Large intestine (tissue), 3 donors: ENCODE results near the gene CCDC27. TPM values are rescaled to one million over a fixed set of nuclear protein-coding genes. Genes with fewer than 3 reads are reported as not detected.

Source experiments
- DNase-seq, 2 donors: peaks; one replicate each; pipeline versions ENCODE4 v3.0.0 to v3.0.0-alpha.2; 2013
- H3K27ac ChIP-seq: one replicate; pipeline ENCODE4 v1.5.1; 2013; ENCODE audit warnings: low read length
- H3K27me3 ChIP-seq: 2 replicates; pipeline ENCODE4 v1.6.1; 2013; ENCODE audit warnings: low read length; ENCODE audit not compliant: control insufficient read depth, insufficient read depth
- H3K36me3 ChIP-seq: 2 replicates; pipeline ENCODE4 v1.6.1; 2013; ENCODE audit warnings: low read length; ENCODE audit not compliant: control insufficient read depth, insufficient read depth
- H3K4me1 ChIP-seq: one replicate; pipeline ENCODE4 v1.6.1; 2013; ENCODE audit warnings: low read length; ENCODE audit not compliant: control insufficient read depth, insufficient read depth
- H3K4me3 ChIP-seq: one replicate; pipeline ENCODE4 v1.5.1; 2013; ENCODE audit warnings: low read length
- H3K9me3 ChIP-seq: one replicate; pipeline ENCODE4 v1.6.1; 2013; ENCODE audit warnings: mild to moderate bottlenecking, low read depth, low read length, moderate library complexity; ENCODE audit not compliant: control insufficient read depth
- WGBS: methylation state at CpG from one replicate; pipeline ENCODE4 v1.1.5; 2013; ENCODE audit warnings: low lambda C conversion rate; ENCODE audit not compliant: insufficient coverage; 5-methylcytosine and 5-hydroxymethylcytosine counted together
- polyA plus RNA-seq: library from polyadenylated mRNA; unstranded; fragments of 120-200 nt; gene quantifications from one replicate; pipeline ENCODE4 v1.2.1, GENCODE V29; 2013

The CCDC27 gene
- polyA plus RNA-seq, 1 donor = 0.03 TPM

DNA sequence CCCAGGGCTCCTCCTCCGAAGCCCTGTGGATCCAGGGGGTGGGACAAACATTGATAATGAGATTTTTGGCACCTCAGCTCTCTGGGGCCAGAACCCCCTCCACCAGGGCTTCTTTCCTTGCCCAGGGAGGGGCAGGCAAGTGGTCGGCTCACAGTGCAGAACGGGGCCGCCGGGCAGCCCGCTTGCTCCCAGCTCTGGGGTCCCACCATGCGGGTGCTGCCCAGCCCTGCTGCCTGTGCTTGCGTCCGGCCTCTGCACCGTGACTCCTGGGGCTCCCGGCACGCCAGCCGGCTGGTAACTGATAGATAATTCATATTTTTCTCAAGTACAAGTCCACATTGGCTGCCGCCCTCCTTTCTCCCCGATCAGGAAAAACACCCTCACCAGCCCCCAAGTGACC, 42.0 kb upstream of the CCDC27 start:
- no peaks in the 10 kb centered on the region for H3K9me3 ChIP-seq
- H3K27ac ChIP-seq = no peak overlapping the region
- no peaks in the 10 kb centered on the region for H3K36me3 ChIP-seq
- peaks cover 46% of the 10 kb centered on the region for H3K27me3 ChIP-seq
- no peak for DNase-seq
- no peaks in the 10 kb centered on the region for H3K4me1 ChIP-seq
- no peak overlapping the region for H3K4me3 ChIP-seq
- WGBS = no CpG with 5 or more reads among the region's 15 CpGs

GRCh38 chr1:3711381-3711779, 40.9 kb upstream of the CCDC27 start:
- H3K27ac ChIP-seq = no peak overlapping the region
- peaks cover 49% of the 10 kb centered on the region for H3K27me3 ChIP-seq
- H3K4me1 ChIP-seq = no peaks in the 10 kb centered on the region
- no peak overlapping the region for H3K4me3 ChIP-seq
- no CpG with 5 or more reads among the region's 11 CpGs for WGBS
- no peaks in the 10 kb centered on the region for H3K36me3 ChIP-seq
- no peaks in the 10 kb centered on the region for H3K9me3 ChIP-seq
- no peak for DNase-seq

DNA sequence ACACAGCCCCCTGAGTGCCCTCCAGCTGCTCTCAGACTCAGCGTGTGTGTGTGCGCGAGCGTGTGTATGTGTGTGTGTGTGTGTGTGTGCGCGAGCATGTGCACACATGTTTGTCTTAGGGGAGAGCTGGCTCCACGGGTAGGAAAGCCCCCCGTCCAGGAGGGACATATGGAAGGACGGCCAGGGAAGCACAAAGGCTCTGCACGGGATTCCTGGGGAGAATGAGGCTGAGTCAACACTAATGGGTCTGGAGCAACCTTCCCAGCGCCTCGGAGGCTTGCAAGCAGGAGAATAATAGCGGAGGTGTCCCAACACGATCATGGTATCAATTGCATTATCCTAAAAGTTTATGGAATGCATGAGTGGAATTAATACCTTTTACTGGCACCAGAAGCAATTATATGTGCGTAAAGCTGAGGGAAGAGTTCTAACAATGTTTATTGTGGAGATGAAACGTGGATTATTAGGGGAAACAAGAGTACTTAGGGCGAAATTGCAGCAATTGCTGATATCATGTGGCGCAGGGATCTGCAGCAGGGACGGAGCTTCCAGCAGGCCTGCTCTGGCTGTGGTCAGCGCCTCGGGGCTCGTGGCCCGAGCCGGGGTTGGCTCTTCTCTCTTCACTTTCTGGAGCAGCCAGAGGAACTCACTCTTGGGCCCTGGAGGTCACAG, 40.3 kb upstream of the CCDC27 start:
- Histone ChIP-seq H3K4me1 (no peaks in the 10 kb centered on the region), H3K4me3 (no peak overlapping the region), H3K27me3 (peaks cover 49% of the 10 kb centered on the region), H3K9me3 (no peaks in the 10 kb centered on the region), H3K27ac (no peak overlapping the region), H3K36me3 (no peaks in the 10 kb centered on the region)
- no peak for DNase-seq
- no CpG with 5 or more reads among the region's 24 CpGs for WGBS

DNA sequence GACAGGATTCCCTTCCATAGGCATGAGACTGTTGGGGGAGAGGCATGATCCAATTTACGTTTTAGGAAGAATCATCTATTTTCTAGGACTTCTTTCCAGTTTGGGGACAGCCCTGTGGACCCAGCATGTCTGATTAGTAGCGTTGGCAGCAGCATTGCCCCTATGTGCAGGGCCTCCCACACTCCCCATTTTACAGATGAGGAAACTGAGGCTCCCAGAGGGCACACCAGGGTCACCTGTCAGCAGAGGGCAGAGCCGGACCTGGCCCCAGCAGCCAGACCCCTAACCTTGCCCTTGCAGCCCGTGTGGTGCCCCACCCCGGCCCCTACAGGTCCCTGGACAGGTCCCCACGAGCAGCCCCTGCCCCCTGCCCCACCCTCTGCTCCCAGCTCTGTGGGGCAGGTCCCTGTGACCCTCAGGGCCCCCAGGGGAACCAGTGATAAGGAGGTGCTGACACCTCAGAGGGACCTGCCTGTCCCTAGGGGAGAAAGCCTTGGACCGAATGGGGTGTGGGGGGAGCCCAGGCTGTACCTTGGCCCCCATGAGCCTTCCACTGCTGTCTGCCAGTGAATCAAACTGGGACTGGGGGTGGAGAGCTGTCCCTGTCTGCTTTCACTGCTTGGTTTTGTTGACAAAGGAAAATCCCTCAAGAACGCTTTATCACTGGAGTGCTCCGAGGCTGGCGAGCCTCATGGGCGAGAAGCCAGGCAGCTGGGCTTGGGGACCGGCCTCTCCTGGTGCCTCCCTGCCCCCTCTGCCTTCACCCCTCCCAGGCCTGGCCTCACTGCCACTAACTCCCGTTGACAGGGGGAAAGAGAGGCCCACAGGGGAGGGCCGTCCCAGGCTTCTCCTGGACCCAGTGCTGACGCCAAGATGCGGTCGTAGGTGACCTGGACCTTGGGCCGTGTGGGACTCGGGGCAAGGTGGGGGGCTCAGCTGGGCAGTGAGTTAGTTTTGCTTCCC, 39.4 kb upstream of the CCDC27 start:
- Histone ChIP-seq H3K27ac (no peak overlapping the region), H3K9me3 (no peaks in the 10 kb centered on the region), H3K36me3 (no peaks in the 10 kb centered on the region), H3K4me3 (no peak overlapping the region), H3K27me3 (peaks cover 51% of the 10 kb centered on the region), H3K4me1 (no peaks in the 10 kb centered on the region)
- WGBS = no CpG with 5 or more reads among the region's 19 CpGs
- DNase-seq = no peak

DNA sequence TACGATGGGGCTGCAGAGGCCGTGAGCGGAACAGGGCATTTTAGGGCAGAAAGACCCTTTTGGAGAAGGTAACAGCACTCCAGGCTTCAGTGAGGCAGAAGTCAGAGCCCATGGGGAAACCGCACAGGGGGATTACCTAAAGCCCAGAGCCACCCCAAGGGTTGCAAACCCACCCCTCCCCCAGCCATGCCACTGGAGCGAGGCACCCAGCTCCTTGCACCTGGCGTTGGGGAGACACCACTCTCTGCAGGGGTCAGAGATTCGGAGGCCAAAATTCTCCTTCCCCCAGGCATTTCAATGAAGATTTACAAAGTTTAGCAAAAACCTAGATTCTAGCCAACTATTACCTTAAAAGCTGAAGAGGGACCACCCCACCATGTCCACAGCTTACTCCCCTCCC, 38.4 kb upstream of the CCDC27 start:
- no peaks in the 10 kb centered on the region for H3K9me3 ChIP-seq
- no peaks in the 10 kb centered on the region for H3K4me1 ChIP-seq
- DNase-seq = no peak
- H3K4me3 ChIP-seq = no peak overlapping the region
- no peaks in the 10 kb centered on the region for H3K36me3 ChIP-seq
- no CpG with 5 or more reads among the region's 7 CpGs for WGBS
- no peak overlapping the region for H3K27ac ChIP-seq
- H3K27me3 ChIP-seq = peaks cover 51% of the 10 kb centered on the region

DNA sequence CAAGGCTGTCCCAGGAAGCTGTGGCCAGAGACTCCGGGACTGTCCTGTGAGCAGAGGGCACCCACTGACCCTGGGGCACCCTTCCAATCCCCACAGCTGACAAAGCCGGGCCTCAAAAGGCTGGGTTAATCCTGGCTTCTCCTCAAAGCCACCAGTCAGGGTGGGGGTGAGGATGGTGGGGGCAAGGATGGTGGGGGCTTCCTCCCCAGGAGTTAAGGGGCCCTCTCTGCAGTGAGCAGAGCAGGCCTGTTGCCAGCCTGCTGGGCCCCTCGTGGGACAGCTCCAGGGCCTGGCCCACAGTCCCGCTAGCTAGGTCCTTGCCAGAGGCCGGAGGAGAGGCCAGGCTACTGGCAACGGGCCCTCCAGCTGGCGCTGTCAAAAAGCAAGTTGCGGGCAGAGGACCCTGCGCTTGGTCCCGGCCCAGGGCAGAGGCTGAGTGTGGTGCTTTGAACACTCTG, 37.9 kb upstream of the CCDC27 start:
- peaks cover 51% of the 10 kb centered on the region for H3K27me3 ChIP-seq
- no peak overlapping the region for H3K4me3 ChIP-seq
- H3K9me3 ChIP-seq = no peaks in the 10 kb centered on the region

DNA sequence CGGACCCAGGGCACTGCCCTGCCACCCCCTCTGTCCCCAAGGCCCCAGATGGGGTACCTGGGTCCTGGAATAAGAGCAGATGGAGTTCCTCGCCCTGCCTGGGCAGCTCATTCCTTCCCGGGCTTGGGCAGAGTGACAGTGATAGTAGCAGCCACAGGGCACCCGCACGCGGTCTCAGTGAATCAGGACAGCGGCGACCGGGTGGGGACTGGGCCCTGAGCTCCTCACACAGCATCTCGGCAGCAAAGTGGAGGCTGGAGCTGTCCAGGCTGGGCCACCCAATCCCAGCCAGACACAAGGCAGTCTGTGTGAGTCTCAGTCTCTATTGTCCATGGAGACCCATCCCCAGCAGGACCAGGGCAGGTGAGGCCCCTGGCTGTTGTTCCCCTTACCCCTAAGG, 37.4 kb upstream of the CCDC27 start:
- H3K27me3 ChIP-seq = peaks cover 51% of the 10 kb centered on the region
- no peaks in the 10 kb centered on the region for H3K4me1 ChIP-seq
- no peak for DNase-seq
- H3K27ac ChIP-seq = no peak overlapping the region
- WGBS = no CpG with 5 or more reads among the region's 10 CpGs
- no peak overlapping the region for H3K4me3 ChIP-seq
- H3K9me3 ChIP-seq = no peaks in the 10 kb centered on the region
- H3K36me3 ChIP-seq = no peaks in the 10 kb centered on the region

More for the DNA sequence above, 37.9 kb upstream of the CCDC27 start:
- no peak for DNase-seq
- Histone ChIP-seq H3K27ac (no peak overlapping the region), H3K36me3 (no peaks in the 10 kb centered on the region), H3K4me1 (no peaks in the 10 kb centered on the region)
- no CpG with 5 or more reads among the region's 10 CpGs for whole genome bisulfite sequencing

GRCh38 chr1:3716351-3716750, 35.9 kb upstream of the CCDC27 start:
- Histone ChIP-seq H3K36me3 (no peaks in the 10 kb centered on the region), H3K9me3 (no peaks in the 10 kb centered on the region), H3K27me3 (peaks cover 41% of the 10 kb centered on the region), H3K4me1 (no peaks in the 10 kb centered on the region), H3K4me3 (no peak overlapping the region), H3K27ac (no peak overlapping the region)
- WGBS = no CpG with 5 or more reads among the region's 6 CpGs
- no peak for DNase-seq

- peaks cover 38% of the 10 kb centered on the region for H3K27me3 ChIP-seq
- WGBS = 10% methylated on average over 2 of the region's 33 CpGs
These were observed 35.1 kb upstream of the CCDC27 start for GRCh38 chr1:3717041-3717714.

More at GRCh38 chr1:3717041-3717714, 35.1 kb upstream of the CCDC27 start:
- Histone ChIP-seq H3K27ac (no peak overlapping the region), H3K4me1 (no peaks in the 10 kb centered on the region), H3K4me3 (no peak overlapping the region), H3K36me3 (no peaks in the 10 kb centered on the region), H3K9me3 (no peaks in the 10 kb centered on the region)
- DNase-seq = no peak
